Lower leg skin (tissue), 4 donors: Measurements from ENCODE around the gene PLAU. TPM values are rescaled to one million over a fixed set of nuclear protein-coding genes. Genes with fewer than 3 reads are reported as not detected.
A peak's percentile ranks its signal among the peaks of the same experiment; 100 is the strongest.

Experiments used
- DNase-seq, 2 donors: peaks; one replicate each; pipeline ENCODE4 v3.0.0-alpha.2; 2019; ENCODE audit warnings: low spot score in 2 of 2
- H3K4me3 ChIP-seq: fragments of 200-600 bp; sonication (generic); 2 replicates; pipeline ENCODE4 v1.5.1; 2017; ENCODE audit warnings: mild to moderate bottlenecking, low read depth; ENCODE audit not compliant: poor library complexity, severe bottlenecking
- CTCF ChIP-seq, 3 donors: fragments of 450-650 bp; IDR thresholded peaks; one replicate each; pipeline ENCODE4 v1.5.1; 2016; ENCODE audit warnings: antibody characterized with exemption in 3 of 3, mild to moderate bottlenecking in 3 of 3, moderate library complexity in 2 of 3
- POLR2A ChIP-seq, 2 donors: fragments of 450-650 bp; IDR thresholded peaks; one replicate each; pipeline ENCODE4 v1.6.1; 2016 to 2017; ENCODE audit warnings: antibody characterized with exemption in 2 of 2, mild to moderate bottlenecking in 1 of 2, moderate library complexity in 1 of 2
- WGBS, 2 donors: methylation state at CpG; one replicate each; pipeline ENCODE4 v1.1.5; 2018; 5-methylcytosine and 5-hydroxymethylcytosine counted together
- intact Hi-C: fragments of 100-400 bp; cut with DNase I; formaldehyde crosslinking; loops from one replicate; pipeline ENCODE4 v1.15.0; 2023; ENCODE audit warnings: low total_unique reads
- total RNA-seq, 4 donors: library from RNA; depleted of rRNA; stranded (reverse); fragments of >200 nt; gene quantifications; one replicate each; pipeline ENCODE4 v1.1.0, GENCODE V29; 2016

The PLAU gene
- total RNA-seq, 4 donors from 2014 or later: 12.7 to 28.5 (median 14.7) TPM

DNA sequence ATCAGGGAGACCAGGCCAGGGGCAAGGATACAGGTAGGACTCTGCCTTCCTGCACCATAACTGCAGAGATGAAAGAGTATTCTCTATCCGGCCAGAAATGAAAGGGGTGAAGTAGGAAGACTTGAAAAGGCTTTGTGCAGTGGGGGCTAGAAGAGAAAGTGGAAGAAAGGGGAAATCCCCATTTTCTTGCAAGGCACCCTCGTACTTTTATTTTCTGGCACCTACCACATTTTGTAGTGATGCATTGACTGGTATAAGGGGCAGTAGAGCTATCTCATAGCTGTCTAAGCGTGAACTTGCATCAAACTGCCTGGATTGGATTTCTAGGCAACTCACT, 35.8 kb upstream of the PLAU start:
- H3K4me3 ChIP-seq: peak overlapping the region; percentile 39
- intact Hi-C loops: no loop called here
- TF ChIP-seq CTCF (IDR thresholded peaks at IDR 0.05): no peak
- no peak for TF ChIP-seq POLR2A (IDR thresholded peaks at IDR 0.05)
- DNase-seq: no peak
- WGBS, 2 donors: 36% methylated on average over 3 of the region's 3 CpGs

GRCh38 chr10:73876157-73876556, 34.8 kb upstream of the PLAU start:
- TF ChIP-seq POLR2A (IDR thresholded peaks at IDR 0.05) (no peak), CTCF (IDR thresholded peaks at IDR 0.05) (no peak)
- 56 to 72% methylated on average over 2 to 4 of the region's 4 CpGs for WGBS, 2 donors
- intact Hi-C loops: no loop called here
- no peak for DNase-seq
- H3K4me3 ChIP-seq: no peak overlapping the region

- intact Hi-C loops: no loop called here
- no peak for TF ChIP-seq CTCF (IDR thresholded peaks at IDR 0.05)
- no peak for TF ChIP-seq POLR2A (IDR thresholded peaks at IDR 0.05)
- no peak overlapping the region for H3K4me3 ChIP-seq
- DNase-seq: no peak
Measured at GRCh38 chr10:73876566-73876965, 34.4 kb upstream of the PLAU start.

- H3K4me3 ChIP-seq: no peak overlapping the region
- WGBS, 2 donors: 69 to 73% methylated on average over 4 of the region's 4 CpGs
- TF ChIP-seq POLR2A (IDR thresholded peaks at IDR 0.05) (no peak), CTCF (IDR thresholded peaks at IDR 0.05) (no peak)
- no peak for DNase-seq
- intact Hi-C loops: no loop called here
Measured at GRCh38 chr10:73876971-73877370, 34.0 kb upstream of the PLAU start.

DNA sequence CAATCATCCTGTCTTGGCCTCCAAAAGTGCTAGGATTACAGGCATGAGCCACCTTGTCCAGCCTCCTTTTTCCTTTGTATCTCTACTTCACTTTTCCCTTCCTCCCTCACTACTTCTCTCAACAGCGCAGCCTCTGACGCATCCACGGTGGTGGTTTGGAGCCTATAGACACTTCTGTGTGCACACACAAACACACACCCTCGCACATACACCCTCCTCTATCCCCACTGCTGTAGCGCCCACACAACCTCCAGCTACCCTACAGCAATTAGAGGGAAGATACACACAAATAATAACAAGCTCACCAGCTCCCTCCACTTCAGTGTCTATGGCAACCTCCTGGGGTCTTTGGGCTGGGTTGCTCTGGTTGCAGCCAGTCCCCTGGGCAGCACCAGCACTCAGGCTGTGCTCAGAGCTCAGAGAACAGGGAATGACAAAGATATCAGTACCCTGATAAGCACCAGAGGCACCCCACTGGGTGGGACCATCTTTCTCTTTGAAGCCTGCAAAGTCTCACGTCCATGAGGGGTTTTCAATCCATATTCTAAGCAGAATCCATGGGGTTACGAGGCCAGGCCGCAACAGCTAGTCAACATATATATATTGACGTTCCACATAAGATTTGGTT, 33.3 kb upstream of the PLAU start:
- TF ChIP-seq POLR2A (IDR thresholded peaks at IDR 0.05): no peak
- TF ChIP-seq CTCF (IDR thresholded peaks at IDR 0.05): no peak
- H3K4me3 ChIP-seq: no peak overlapping the region
- 94% methylated on average over 9 of the region's 9 CpGs for WGBS, 2 donors
- no peak for DNase-seq
- intact Hi-C loops: no loop called here

DNA sequence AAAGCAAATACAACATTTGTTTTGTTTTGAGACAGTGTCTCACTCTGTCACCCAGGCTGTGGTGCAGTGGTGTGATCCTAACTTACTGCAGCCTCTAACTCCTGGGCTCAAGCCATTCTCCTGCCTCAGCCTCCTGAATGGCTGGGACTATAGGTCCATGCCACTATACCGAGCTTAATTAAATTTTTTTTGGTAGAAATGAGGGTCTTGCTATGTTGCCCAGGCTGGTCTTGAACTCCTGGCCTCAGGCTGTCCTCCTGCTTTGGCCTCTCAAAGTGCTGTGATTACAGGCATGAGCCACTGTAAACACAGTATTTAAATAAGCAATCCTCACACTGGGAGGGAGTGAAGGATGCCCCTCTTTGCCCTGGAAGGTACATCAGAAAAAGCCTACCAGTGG, 32.6 kb upstream of the PLAU start:
- WGBS, 2 donors: 80 to 88% methylated on average over 1 of the region's 1 CpG
- DNase-seq: no peak
- TF ChIP-seq POLR2A (IDR thresholded peaks at IDR 0.05): no peak
- no peak for TF ChIP-seq CTCF (IDR thresholded peaks at IDR 0.05)
- no peak overlapping the region for H3K4me3 ChIP-seq
- intact Hi-C loops: no loop called here
